ENCODE data around the gene GPC1.

- TF ChIP-seq CTCF (IDR thresholded peaks at IDR 0.05; ENCODE audit: low read length), result no peak
- no peak for TF ChIP-seq EZH2 (IDR thresholded peaks at IDR 0.05; ENCODE audit: borderline replicate concordance, low read length)
Observed at GRCh38 chr2:240451791-240452461, 16.5 kb downstream of the GPC1 start.
